Endothelial cell of umbilical vein (primary cell): ENCODE measurements around the gene ARHGEF1. TPM values are rescaled to one million over a fixed set of nuclear protein-coding genes. Genes with fewer than 3 reads are reported as not detected.

ENCODE experiments used
- BruUV-seq: library from RNA; stranded (reverse); fragments of 400-500 nt; replicated peaks from 2 replicates; lab custom pipeline; 2021; lab: Mats Ljungman, UMichigan
- CTCF ChIA-PET: fragments of 300-600, 350-600 bp; sonication (Branson Sonifier 250); formaldehyde crosslinking; loops from one replicate; lab custom pipeline; 2021; ENCODE audit warnings: antibody characterized with exemption, inconsistent platforms; lab: Charles Lee
- POLR2A ChIA-PET: fragments of 300-600, 350-600 bp; sonication (Branson Sonifier 250); formaldehyde crosslinking; loops from one replicate; lab custom pipeline; 2021; ENCODE audit warnings: antibody characterized with exemption, inconsistent platforms; lab: Charles Lee
- DNase-seq: peaks from one replicate; pipeline ENCODE4 v3.0.0-alpha.2; 2011; ENCODE audit warnings: low read depth, low spot score
- FAIRE-seq: peaks from 2 replicates; lab custom pipeline; 2011; peaks lifted over from hg19 to GRCh38; lab: Jason Lieb, UNC
- H2AFZ ChIP-seq: 2 replicates; pipeline ENCODE4 v1.6.0; 2012; ENCODE audit warnings: low read depth, low read length, control low read depth, inconsistent platforms
- H3K27ac ChIP-seq: 2 replicates; pipeline ENCODE4 v1.5.1; 2011; ENCODE audit warnings: low read depth, mild to moderate bottlenecking, control low read depth, low read length, moderate library complexity; ENCODE audit not compliant: insufficient read depth
- H3K27me3 ChIP-seq, 2 experiments: 2 replicates each; pipeline versions ENCODE4 v1.6.0 to v1.6.1; 2011; ENCODE audit warnings: low read length in 2 of 2, mixed read lengths in 1 of 2; ENCODE audit not compliant: control insufficient read depth in 2 of 2, insufficient read depth in 2 of 2
- H3K36me3 ChIP-seq, 2 experiments: 2 replicates in 1 of 2; 3 replicates in 1 of 2; pipeline ENCODE4 v1.5.1; 2011; ENCODE audit warnings: low read length in 2 of 2, mild to moderate bottlenecking in 1 of 2, moderate library complexity in 1 of 2; ENCODE audit not compliant: control insufficient read depth in 2 of 2, insufficient read depth in 2 of 2; ENCODE audit errors: extremely low read depth in 1 of 2
- H3K4me1 ChIP-seq: 3 replicates; pipeline ENCODE4 v1.5.1; 2011; ENCODE audit warnings: mild to moderate bottlenecking, low read length; ENCODE audit not compliant: control insufficient read depth, insufficient read depth; ENCODE audit errors: extremely low read depth
- H3K4me2 ChIP-seq: 2 replicates; pipeline ENCODE4 v1.6.1; 2011; ENCODE audit warnings: low read length, control low read depth, mixed read lengths; ENCODE audit not compliant: insufficient read depth
- H3K4me3 ChIP-seq, 3 experiments: fragments of 200-600 bp in 1 of 3; sonication (generic), shearing (Covaris generic) in 1 of 3; replicated peaks in 1 of 3; 2 replicates each; pipeline ENCODE4 v1.5.1; 2011 to 2016; ENCODE audit warnings: control low read depth in 3 of 3, low read length in 3 of 3, mild to moderate bottlenecking in 2 of 3, inconsistent platforms in 1 of 3, low read depth in 1 of 3, moderate library complexity in 1 of 3; ENCODE audit not compliant: insufficient read depth in 1 of 3
- H3K79me2 ChIP-seq: 2 replicates; pipeline ENCODE4 v1.6.0; 2012; ENCODE audit warnings: low read length, inconsistent platforms; ENCODE audit not compliant: control insufficient read depth, insufficient read depth
- H3K9ac ChIP-seq: replicated peaks from 2 replicates; pipeline ENCODE3; 2011; ENCODE audit warnings: low read length, control low read depth; ENCODE audit not compliant: insufficient read depth; ENCODE audit errors: extremely low read depth
- H3K9me1 ChIP-seq: replicated peaks from 3 replicates; pipeline ENCODE4 v1.6.0; 2011; ENCODE audit warnings: mild to moderate bottlenecking, low read length; ENCODE audit not compliant: control insufficient read depth, insufficient read depth; ENCODE audit errors: extremely low read depth
- H3K9me3 ChIP-seq: replicated peaks from 2 replicates; pipeline ENCODE4 v1.5.1; 2012; ENCODE audit warnings: low read length, inconsistent platforms; ENCODE audit not compliant: control insufficient read depth, insufficient read depth
- H4K20me1 ChIP-seq: replicated peaks from 2 replicates; pipeline ENCODE3; 2011; ENCODE audit warnings: mild to moderate bottlenecking, low read length; ENCODE audit not compliant: control insufficient read depth, insufficient read depth; ENCODE audit errors: extremely low read depth
- EZH2 ChIP-seq: IDR thresholded peaks from 2 replicates; pipeline ENCODE4 v1.6.1; 2012; ENCODE audit warnings: borderline replicate concordance, low read depth, mild to moderate bottlenecking, moderate library complexity, low read length, inconsistent platforms; ENCODE audit not compliant: severe bottlenecking
- FOS ChIP-seq: IDR thresholded peaks from 2 replicates; pipeline ENCODE4 v1.6.1; 2011; ENCODE audit warnings: mild to moderate bottlenecking, low read length, moderate library complexity, borderline replicate concordance; ENCODE audit not compliant: insufficient read depth
- GATA2 ChIP-seq: IDR thresholded peaks from 2 replicates; pipeline ENCODE4 v1.7.0; 2011; ENCODE audit warnings: low read depth, mild to moderate bottlenecking, moderate library complexity, mixed read lengths, low read length; ENCODE audit not compliant: insufficient read length, insufficient read depth
- JUN ChIP-seq: IDR thresholded peaks from 2 replicates; pipeline ENCODE4 v1.6.1; 2011; ENCODE audit warnings: borderline replicate concordance, low read depth; ENCODE audit not compliant: insufficient read length, insufficient read depth
- MYC ChIP-seq: IDR thresholded peaks from one replicate; pipeline ENCODE4 v1.6.1; 2011; ENCODE audit warnings: mild to moderate bottlenecking, low read depth, low read length
- POLR2A ChIP-seq: IDR thresholded peaks from 2 replicates; pipeline ENCODE4 v1.6.1; 2012; ENCODE audit warnings: low read depth, mild to moderate bottlenecking, control low read depth, low read length
- POLR2AphosphoS5 ChIP-seq: IDR thresholded peaks from 2 replicates; pipeline ENCODE4 v1.6.1; 2012; ENCODE audit warnings: low read depth, mild to moderate bottlenecking, control low read depth, low read length, moderate library complexity; ENCODE audit not compliant: insufficient read depth
- dilution Hi-C: fragments of 300-500 bp; cut with MboI; formaldehyde crosslinking; loops from one replicate; pipeline ENCODE4 v1.15.0; 2019; ENCODE audit warnings: low sequenced_read_pairs; ENCODE audit not compliant: extremely low pct_ligation_motif_present
- intact Hi-C: fragments of 100-400 bp; cut with micrococcal nuclease; formaldehyde crosslinking; loops from one replicate; pipeline ENCODE4 v1.10.0; 2022
- polyA plus RNA-seq, 4 experiments: library from polyadenylated mRNA; depleted of rRNA in 3 of 4; stranded (reverse) in 3 of 4; unstranded in 1 of 4; fragments of >200 nt; gene quantifications; 2 replicates each; pipeline versions ENCODE4 v1.2.1 to v1.2.3, GENCODE V29; 2011 to 2012; ENCODE audit warnings: missing spikeins in 1 of 4
- total RNA-seq: library from RNA; stranded (reverse); gene quantifications from 2 replicates; pipeline ENCODE4 v1.2.3, GENCODE V29; 2021
- TF ChIP-seq, protein P1 (sequence below), 2 donors: IDR thresholded peaks; 1 replicate in 1 of 2; 2 replicates in 1 of 2; pipeline ENCODE4 v1.5.1; 2011; ENCODE audit warnings: low read length in 2 of 2, mild to moderate bottlenecking in 2 of 2, moderate library complexity in 2 of 2, control low read depth in 1 of 2, inconsistent platforms in 1 of 2, low read depth in 1 of 2; ENCODE audit not compliant: insufficient read depth in 1 of 2; ENCODE audit errors: extremely low read depth in 1 of 2

Gene ARHGEF1
- total and polyA plus RNA-seq, 2 donors (not counting 3 experiments of a cell fraction or from before 2014, with no cell fraction given), result 65.4 to 123 TPM

DNA sequence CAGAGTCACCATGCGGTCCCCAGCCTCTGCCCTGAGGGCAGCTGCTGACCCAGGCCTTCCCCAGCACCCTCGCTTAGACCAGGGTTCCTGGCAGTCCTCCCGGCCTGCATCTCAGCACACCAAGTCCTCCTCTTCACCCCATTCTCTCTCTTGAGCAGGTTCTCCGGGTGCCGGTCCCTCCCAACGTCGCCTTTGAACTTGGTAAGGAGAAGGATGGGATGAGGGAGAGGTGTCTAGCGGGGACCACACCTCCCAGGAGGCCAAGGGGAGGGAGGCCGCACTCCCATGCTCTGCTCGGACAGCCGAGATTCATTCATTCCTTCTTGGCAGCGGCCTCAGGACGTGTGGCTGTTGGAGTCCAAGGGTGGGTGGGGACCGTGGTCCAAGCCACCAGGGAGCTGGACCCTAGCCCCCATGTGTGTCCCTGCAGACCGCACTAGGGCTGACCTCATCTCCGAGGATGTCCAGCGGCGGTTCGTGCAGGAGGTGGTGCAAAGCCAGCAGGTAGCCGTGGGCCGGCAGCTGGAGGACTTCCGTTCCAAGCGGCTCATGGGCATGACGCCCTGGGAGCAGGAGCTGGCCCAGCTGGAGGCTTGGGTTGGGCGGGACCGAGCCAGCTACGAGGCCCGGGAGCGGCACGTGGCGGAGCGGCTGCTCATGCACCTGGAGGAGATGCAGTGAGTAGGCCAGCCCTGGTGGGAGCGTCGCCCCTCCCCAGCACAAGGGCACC, 9.4 kb downstream of the ARHGEF1 start:
- Histone ChIP-seq H3K4me3 (no peak overlapping the region), H3K27ac (no peak overlapping the region), H3K79me2 (peaks cover under 1% of the 10 kb centered on the region), H3K27me3 (no peaks in the 10 kb centered on the region), H4K20me1 (no peaks in the 10 kb centered on the region), H3K4me1 (peaks cover under 1% of the 10 kb centered on the region), H3K9ac (no peak overlapping the region), H3K9me3 (no peaks in the 10 kb centered on the region), H3K4me2 (no peak overlapping the region), H3K36me3 (peaks cover 6 to 31% of the 10 kb centered on the region in 2 experiments), H3K9me1 (no peaks in the 10 kb centered on the region), H2AFZ (no peak overlapping the region)
- intact Hi-C loops (no loop called here), dilution Hi-C loops (no loop called here)
- CTCF ChIA-PET, result no interaction called here
- no peak for FAIRE-seq
- POLR2A ChIA-PET, result no interaction called here
- TF ChIP-seq POLR2A (no peak), GATA2 (no peak), MYC (no peak), POLR2AphosphoS5 (no peak), EZH2 (no peak), FOS (no peak), JUN (no peak)
- no peak for DNase-seq
- no TSS peak for BruUV-seq

DNA sequence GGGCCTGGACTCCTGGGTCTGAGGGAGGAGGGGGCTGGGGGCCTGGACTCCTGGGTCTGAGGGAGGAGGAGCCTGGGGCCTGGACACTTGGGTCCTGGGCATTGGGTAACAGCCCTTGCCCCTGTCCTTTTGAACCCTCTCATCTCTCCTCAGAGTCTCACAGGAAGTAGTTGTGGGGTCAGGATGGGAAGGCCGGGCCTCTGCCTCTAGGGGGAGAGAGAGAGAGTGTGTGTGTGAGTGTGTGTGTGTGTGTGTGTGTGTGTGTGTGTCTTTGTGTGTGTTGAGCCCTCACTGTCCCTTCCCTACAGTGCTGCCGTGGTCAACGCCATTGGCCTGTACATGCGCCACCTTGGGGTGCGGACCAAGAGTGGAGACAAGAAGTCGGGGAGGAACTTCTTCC, 10.9 kb downstream of the ARHGEF1 start:
- no peak for TF ChIP-seq POLR2AphosphoS5
- TF ChIP-seq, protein P1, sequence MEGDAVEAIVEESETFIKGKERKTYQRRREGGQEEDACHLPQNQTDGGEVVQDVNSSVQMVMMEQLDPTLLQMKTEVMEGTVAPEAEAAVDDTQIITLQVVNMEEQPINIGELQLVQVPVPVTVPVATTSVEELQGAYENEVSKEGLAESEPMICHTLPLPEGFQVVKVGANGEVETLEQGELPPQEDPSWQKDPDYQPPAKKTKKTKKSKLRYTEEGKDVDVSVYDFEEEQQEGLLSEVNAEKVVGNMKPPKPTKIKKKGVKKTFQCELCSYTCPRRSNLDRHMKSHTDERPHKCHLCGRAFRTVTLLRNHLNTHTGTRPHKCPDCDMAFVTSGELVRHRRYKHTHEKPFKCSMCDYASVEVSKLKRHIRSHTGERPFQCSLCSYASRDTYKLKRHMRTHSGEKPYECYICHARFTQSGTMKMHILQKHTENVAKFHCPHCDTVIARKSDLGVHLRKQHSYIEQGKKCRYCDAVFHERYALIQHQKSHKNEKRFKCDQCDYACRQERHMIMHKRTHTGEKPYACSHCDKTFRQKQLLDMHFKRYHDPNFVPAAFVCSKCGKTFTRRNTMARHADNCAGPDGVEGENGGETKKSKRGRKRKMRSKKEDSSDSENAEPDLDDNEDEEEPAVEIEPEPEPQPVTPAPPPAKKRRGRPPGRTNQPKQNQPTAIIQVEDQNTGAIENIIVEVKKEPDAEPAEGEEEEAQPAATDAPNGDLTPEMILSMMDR (IDR thresholded peaks at IDR 0.05; ENCODE audit: extremely low read depth in 1 of 2, insufficient read depth in 1 of 2, low read depth in 1 of 2, low read length in 2 of 2), result peak in 1 of 2 donors; percentile 10
- Histone ChIP-seq H3K79me2 (no peaks in the 10 kb centered on the region), H4K20me1 (no peaks in the 10 kb centered on the region), H2AFZ (no peak overlapping the region), H3K27me3 (no peaks in the 10 kb centered on the region), H3K9me3 (no peaks in the 10 kb centered on the region), H3K4me2 (no peak overlapping the region), H3K27ac (no peak overlapping the region), H3K36me3 (peaks cover 6 to 34% of the 10 kb centered on the region in 2 experiments), H3K9ac (no peak overlapping the region), H3K4me3 (no peak overlapping the region), H3K4me1 (no peaks in the 10 kb centered on the region), H3K9me1 (no peaks in the 10 kb centered on the region)
- dilution Hi-C loops (no loop called here), intact Hi-C loops (no loop called here)
- ChIA-PET POLR2A (no interaction called here), CTCF (no interaction called here)
- no peak for FAIRE-seq
- DNase-seq, result no peak
- no TSS peak for BruUV-seq
